ENCODE results near the gene DUSP19.

The DUSP19 gene

GRCh38 chr2:183068561-183068960 is 10.0 kb upstream of the DUSP19 start:
- no peak for DNase-seq (ENCODE audit: low read depth)

GRCh38 chr2:183069174-183069573 is 9.4 kb upstream of the DUSP19 start:
- DNase-seq (ENCODE audit: low read depth), result no peak

GRCh38 chr2:183070942-183071844 is 7.4 kb upstream of the DUSP19 start:
- DNase-seq (ENCODE audit: low read depth), result peak; percentile 13

GRCh38 chr2:183072177-183072576 is 6.4 kb upstream of the DUSP19 start:
- DNase-seq (ENCODE audit: low read depth), result no peak

- peak; percentile 2 for DNase-seq (ENCODE audit: low read depth)
Measured at GRCh38 chr2:183078163-183078463, 434 bp upstream of the DUSP19 start.

- DNase-seq (ENCODE audit: low read depth), result no peak
Measured at GRCh38 chr2:183079139-183079775, 710 bp downstream of the DUSP19 start.

- no peak for DNase-seq (ENCODE audit: low read depth)
Measured at GRCh38 chr2:183081911-183082310, 3.4 kb downstream of the DUSP19 start.

- no peak for DNase-seq (ENCODE audit: low read depth)
Measured at GRCh38 chr2:183088061-183088460, 9.5 kb downstream of the DUSP19 start.

GRCh38 chr2:183089192-183089851 is 10.8 kb downstream of the DUSP19 start:
- no peak for DNase-seq (ENCODE audit: low read depth)

- no peak for DNase-seq (ENCODE audit: low read depth)
Measured at GRCh38 chr2:183091318-183091953, 12.9 kb downstream of the DUSP19 start.

GRCh38 chr2:183091954-183092345 is 13.4 kb downstream of the DUSP19 start:
- no peak for DNase-seq (ENCODE audit: low read depth)

- peak; percentile 24 for DNase-seq (ENCODE audit: low read depth)
Measured at GRCh38 chr2:183093857-183094657, 15.5 kb downstream of the DUSP19 start.

GRCh38 chr2:183105402-183106134 is 27.0 kb downstream of the DUSP19 start:
- no peak for DNase-seq (ENCODE audit: low read depth)

- no peak for DNase-seq (ENCODE audit: low read depth)
Measured at GRCh38 chr2:183112577-183112976, 34.0 kb downstream of the DUSP19 start.

- no peak for DNase-seq (ENCODE audit: low read depth)
Measured at GRCh38 chr2:183113630-183114029, 35.1 kb downstream of the DUSP19 start.

GRCh38 chr2:183117226-183117625 is 38.7 kb downstream of the DUSP19 start:
- DNase-seq (ENCODE audit: low read depth), result no peak

- DNase-seq (ENCODE audit: low read depth), result no peak
Measured at GRCh38 chr2:183123117-183123958, 44.8 kb downstream of the DUSP19 start.

GRCh38 chr2:183123959-183124221 is 45.3 kb downstream of the DUSP19 start:
- DNase-seq (ENCODE audit: low read depth), result no peak

- DNase-seq (ENCODE audit: low read depth), result peak; percentile 80
Measured at GRCh38 chr2:183124222-183124956, 45.8 kb downstream of the DUSP19 start, which contains the start of gene NUP35. NUP35 (plus strand) TSS chr2:183124443; CDS start chr2:183124458, 15 bp downstream.

GRCh38 chr2:183124957-183125255 is 46.4 kb downstream of the DUSP19 start:
- DNase-seq (ENCODE audit: low read depth), result no peak
